ENCODE results near the gene MSH6. TPM values are rescaled to one million over a fixed set of nuclear protein-coding genes. Genes with fewer than 3 reads are reported as not detected.

Gene MSH6
- total and polyA plus RNA-seq, 2 of the 13 experiments (the other 11 are each of a cell fraction or from before 2014, with no cell fraction given), result 20.8 to 113 TPM

- ChIA-PET POLR2A (no interaction called here), CTCF (ENCODE audit: low intra/inter-chr PET ratio, low total read pairs) (no interaction called here)
- no peak for DNase-seq (ENCODE audit: low spot score)
- ATAC-seq, result no peak
- Histone ChIP-seq H2AFZ (ENCODE audit: low read length) (no peak overlapping the region), H3K36me3 (replicated peaks in 1 of 2; ENCODE audit: control insufficient read depth in 1 of 2, insufficient read depth in 2 of 2, low read length in 2 of 2) (no peaks in the 10 kb centered on the region), H3K27me3 (ENCODE audit: control insufficient read depth in 1 of 2, insufficient read depth in 2 of 2, low read length in 2 of 2) (peaks cover 0 to 20% of the 10 kb centered on the region in 2 experiments; a peak in 2 of 5 replicates), H3K4me3 (replicated peaks in 1 of 3; ENCODE audit: insufficient read depth in 1 of 3, low read depth in 2 of 3, low read length in 3 of 3) (no peak overlapping the region), H3K79me2 (ENCODE audit: insufficient read depth, low read length) (no peaks in the 10 kb centered on the region), H3K4me2 (ENCODE audit: low read depth, low read length) (no peak overlapping the region), H3K9ac (ENCODE audit: insufficient read depth, low read depth, low read length) (no peak overlapping the region), H3K9me3 (ENCODE audit: low read length) (no peaks in the 10 kb centered on the region), H3K4me1 (ENCODE audit: insufficient read depth, low read length) (peaks cover 10% of the 10 kb centered on the region), H4K20me1 (ENCODE audit: insufficient read depth, low read length) (no peaks in the 10 kb centered on the region), H3K27ac (ENCODE audit: extremely low read length, insufficient read depth, low read length) (no peak overlapping the region)
- TF ChIP-seq ZNF235 (CRISPR knock-in tag; IDR thresholded peaks at IDR 0.05; ENCODE audit: borderline replicate concordance), result no peak
- no peak for TF ChIP-seq NBN (conservative IDR thresholded peaks at IDR 0.05)
- TF ChIP-seq SP4 (CRISPR knock-in tag; IDR thresholded peaks at IDR 0.05), result no peak
- 0 out of 2 replicates have a peak, but pooled peaks have one; percentile 16 for TF ChIP-seq ZNF121 (CRISPR knock-in tag; IDR thresholded peaks at IDR 0.05)
- no peak for TF ChIP-seq STAG1 (CRISPR knock-in tag; IDR thresholded peaks at IDR 0.05)
- TF ChIP-seq ARNTL (CRISPR knock-in tag; IDR thresholded peaks at IDR 0.05), result no peak
- in situ Hi-C loops (cut with HindIII; ENCODE audit: extremely low pct_ligation_motif_present, low pct_unique_long_range_greater_than_20kb) (no loop called here), intact Hi-C loops (cut with micrococcal nuclease; ENCODE audit: unreplicated experiment) (no loop called here)
- 80% methylated on average over 2 of the region's 2 CpGs for WGBS (ENCODE audit: low lambda C conversion rate)
- no TSS peak for BruUV-seq (replicated peaks)
- FAIRE-seq, result no peak
Observed at GRCh38 chr2:47772343-47772742, 10.6 kb upstream of the MSH6 start.

- TF ChIP-seq ZNF780A (CRISPR knock-in tag; IDR thresholded peaks at IDR 0.05), result no peak
- no peak for TF ChIP-seq GFI1 (CRISPR knock-in tag; IDR thresholded peaks at IDR 0.05; ENCODE audit: borderline replicate concordance)
- no peak for TF ChIP-seq ZNF33A (CRISPR knock-in tag; IDR thresholded peaks at IDR 0.05; ENCODE audit: borderline replicate concordance)
Observed at GRCh38 chr2:47774567-47774966, 8.4 kb upstream of the MSH6 start.

More at GRCh38 chr2:47774567-47774966, 8.4 kb upstream of the MSH6 start:
- H3K9ac ChIP-seq (ENCODE audit: insufficient read depth, low read depth, low read length), result no peak overlapping the region
- peaks cover 13% of the 10 kb centered on the region for H3K4me1 ChIP-seq (ENCODE audit: insufficient read depth, low read length)
- BruUV-seq (replicated peaks), result no TSS peak
- H2AFZ ChIP-seq (ENCODE audit: low read length), result no peak overlapping the region
- no peak for ATAC-seq
- POLR2A ChIA-PET, result interaction anchor here (0.8 kb wide), 1 partner anchor 8 kb away, joined by 3 read pairs; the partner anchor contains the start of gene MSH6
- CTCF ChIA-PET (ENCODE audit: low intra/inter-chr PET ratio, low total read pairs), result no interaction called here
- peaks cover 0 to 31% of the 10 kb centered on the region in 2 experiments; a peak in 2 of 5 replicates for H3K27me3 ChIP-seq (ENCODE audit: control insufficient read depth in 1 of 2, insufficient read depth in 2 of 2, low read length in 2 of 2)
- no peak overlapping the region for H3K4me2 ChIP-seq (ENCODE audit: low read depth, low read length)
- no peak overlapping the region for H3K4me3 ChIP-seq (replicated peaks in 1 of 3; ENCODE audit: insufficient read depth in 1 of 3, low read depth in 2 of 3, low read length in 3 of 3)
- intact Hi-C loops (cut with micrococcal nuclease; ENCODE audit: unreplicated experiment), result no loop called here
- no peaks in the 10 kb centered on the region for H3K79me2 ChIP-seq (ENCODE audit: insufficient read depth, low read length)
- no peak for FAIRE-seq
- H3K9me3 ChIP-seq (ENCODE audit: low read length), result no peaks in the 10 kb centered on the region
- in situ Hi-C loops (cut with HindIII; ENCODE audit: extremely low pct_ligation_motif_present, low pct_unique_long_range_greater_than_20kb), result no loop called here
- no peak overlapping the region for H3K27ac ChIP-seq (ENCODE audit: extremely low read length, insufficient read depth, low read length)
- H3K36me3 ChIP-seq (replicated peaks in 1 of 2; ENCODE audit: control insufficient read depth in 1 of 2, insufficient read depth in 2 of 2, low read length in 2 of 2), result no peaks in the 10 kb centered on the region
- no peak for DNase-seq (ENCODE audit: low spot score)
- H4K20me1 ChIP-seq (ENCODE audit: insufficient read depth, low read length), result no peaks in the 10 kb centered on the region
